Stomach smooth muscle (tissue), 2 donors: Measurements from ENCODE around the gene RNF215.
A peak's percentile ranks its signal among the peaks of the same experiment; 100 is the strongest.

Experiments used
- H3K27ac ChIP-seq: one replicate; pipeline ENCODE4 v1.7.0; 2013; ENCODE audit warnings: mild to moderate bottlenecking, low read length, inconsistent platforms
- H3K27me3 ChIP-seq, 2 donors: one replicate each; pipeline ENCODE4 v1.7.0; 2013; ENCODE audit warnings: low read length in 2 of 2; ENCODE audit not compliant: insufficient read depth in 2 of 2, control insufficient read depth in 1 of 2
- H3K36me3 ChIP-seq, 2 donors: one replicate each; pipeline ENCODE4 v1.7.0; 2013; ENCODE audit warnings: low read length in 2 of 2; ENCODE audit not compliant: control insufficient read depth in 2 of 2, insufficient read depth in 2 of 2
- H3K4me1 ChIP-seq: one replicate; pipeline ENCODE4 v1.7.0; 2013; ENCODE audit warnings: low read length; ENCODE audit not compliant: control insufficient read depth, insufficient read depth
- H3K4me3 ChIP-seq, 2 donors: one replicate each; pipeline ENCODE4 v1.7.0; 2013; ENCODE audit warnings: low read length in 2 of 2
- H3K9ac ChIP-seq, 2 donors: one replicate each; pipeline ENCODE4 v1.7.0; 2013; ENCODE audit warnings: low read length in 2 of 2, mild to moderate bottlenecking in 1 of 2
- H3K9me3 ChIP-seq, 2 donors: one replicate each; pipeline ENCODE4 v1.7.0; 2013; ENCODE audit warnings: low read length in 2 of 2; ENCODE audit not compliant: control insufficient read depth in 2 of 2
- donor health status: healthy.
- donor health status: Pancreatic carcinoma.

RNF215 gene

GRCh38 chr22:30420347-30421125, 33.3 kb upstream of the RNF215 start:
- no peaks in the 10 kb centered on the region for H3K27me3 ChIP-seq
- H3K9me3 ChIP-seq = no peaks in the 10 kb centered on the region
- H3K27ac ChIP-seq = no peak overlapping the region
- peaks cover 42% of the 10 kb centered on the region for H3K4me1 ChIP-seq
- peaks cover 30 to 34% of the 10 kb centered on the region in 2 donors for H3K36me3 ChIP-seq
- peak overlapping the region in 1 of 2 donors; percentile 51 for H3K9ac ChIP-seq
- no peak overlapping the region for H3K4me3 ChIP-seq

DNA sequence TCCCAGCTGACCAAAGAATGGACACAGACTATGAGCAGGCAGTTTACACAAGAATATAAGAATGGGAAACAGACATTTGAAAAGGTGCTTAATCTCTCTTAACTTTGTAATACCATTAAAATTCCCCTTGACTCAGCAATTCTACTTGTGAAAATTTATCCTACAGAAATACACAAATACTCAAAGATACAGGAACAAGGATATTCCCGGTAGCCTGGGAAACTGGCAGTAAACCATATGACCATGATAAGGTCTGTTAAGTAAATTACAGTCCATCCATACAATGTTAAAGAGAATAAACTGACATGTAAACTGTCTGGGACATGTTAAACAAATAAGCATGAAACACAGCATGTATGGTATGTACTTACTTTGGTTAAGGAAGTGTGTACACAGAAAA, 29.6 kb upstream of the RNF215 start:
- H3K27me3 ChIP-seq = no peaks in the 10 kb centered on the region
- no peaks in the 10 kb centered on the region for H3K9me3 ChIP-seq
- H3K4me3 ChIP-seq = no peak overlapping the region
- no peak overlapping the region for H3K27ac ChIP-seq
- peaks cover 9% of the 10 kb centered on the region for H3K4me1 ChIP-seq
- H3K36me3 ChIP-seq = peaks cover 33 to 44% of the 10 kb centered on the region in 2 donors
- H3K9ac ChIP-seq = no peak overlapping the region

- Histone ChIP-seq H3K36me3 (peaks cover 33 to 44% of the 10 kb centered on the region in 2 donors), H3K27ac (no peak overlapping the region)
Observed at GRCh38 chr22:30416403-30416802, 29.2 kb upstream of the RNF215 start.

GRCh38 chr22:30414525-30415047, 27.4 kb upstream of the RNF215 start:
- Histone ChIP-seq H3K4me3 (no peak overlapping the region), H3K9ac (no peak overlapping the region), H3K36me3 (peaks cover 33 to 44% of the 10 kb centered on the region in 2 donors), H3K27ac (no peak overlapping the region), H3K4me1 (no peaks in the 10 kb centered on the region), H3K9me3 (no peaks in the 10 kb centered on the region), H3K27me3 (no peaks in the 10 kb centered on the region)

More at GRCh38 chr22:30416403-30416802, 29.2 kb upstream of the RNF215 start:
- H3K4me1 ChIP-seq = peaks cover 8% of the 10 kb centered on the region
- H3K9me3 ChIP-seq = no peaks in the 10 kb centered on the region
- H3K9ac ChIP-seq = peak overlapping the region in 1 of 2 donors; percentile 42
- no peak overlapping the region for H3K4me3 ChIP-seq
- no peaks in the 10 kb centered on the region for H3K27me3 ChIP-seq

DNA sequence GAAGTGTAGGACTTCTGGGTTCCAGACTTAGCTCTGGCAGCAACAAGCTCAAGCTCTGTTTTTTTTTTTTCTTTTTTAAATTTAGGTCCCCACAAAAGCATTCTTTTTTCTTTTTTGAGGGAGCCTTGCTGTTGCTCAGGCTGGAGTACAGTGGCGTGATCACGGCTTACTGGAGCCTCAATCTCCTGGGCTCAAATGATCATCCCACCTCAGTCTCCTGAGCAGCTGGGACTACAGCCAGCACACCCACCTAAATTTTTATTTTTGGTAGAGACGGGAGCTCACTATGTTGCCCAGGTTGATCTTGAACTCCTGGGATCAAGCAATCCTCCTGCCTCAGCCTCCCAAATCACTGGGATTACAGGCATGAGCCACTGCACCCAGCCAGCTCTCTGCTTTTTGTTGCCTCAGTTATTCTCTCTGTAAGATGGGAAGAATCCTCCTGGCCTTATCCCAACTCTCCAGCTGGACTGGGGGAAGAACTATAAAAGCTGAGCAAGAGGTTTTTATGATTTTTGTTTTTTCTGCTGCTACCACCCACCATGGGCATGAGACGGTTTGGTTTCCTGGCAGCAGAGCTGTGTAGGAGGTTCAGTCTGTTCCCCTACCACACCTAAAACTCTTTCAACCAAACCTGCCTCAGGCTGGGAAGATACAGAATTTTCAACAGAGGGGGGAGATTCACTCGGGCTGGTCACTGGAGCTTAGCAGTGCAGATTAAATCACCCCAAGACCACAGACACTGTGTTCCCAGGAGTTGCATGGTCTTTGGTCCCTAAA, 26.7 kb upstream of the RNF215 start:
- Histone ChIP-seq H3K36me3 (peaks cover 31 to 42% of the 10 kb centered on the region in 2 donors), H3K9ac (no peak overlapping the region), H3K4me1 (no peaks in the 10 kb centered on the region), H3K9me3 (no peaks in the 10 kb centered on the region), H3K4me3 (no peak overlapping the region), H3K27me3 (no peaks in the 10 kb centered on the region), H3K27ac (no peak overlapping the region)

GRCh38 chr22:30413001-30413400, 25.8 kb upstream of the RNF215 start:
- Histone ChIP-seq H3K4me1 (no peaks in the 10 kb centered on the region), H3K36me3 (peaks cover 26 to 38% of the 10 kb centered on the region in 2 donors), H3K9me3 (no peaks in the 10 kb centered on the region), H3K27ac (no peak overlapping the region), H3K4me3 (no peak overlapping the region), H3K27me3 (no peaks in the 10 kb centered on the region), H3K9ac (no peak overlapping the region)

DNA sequence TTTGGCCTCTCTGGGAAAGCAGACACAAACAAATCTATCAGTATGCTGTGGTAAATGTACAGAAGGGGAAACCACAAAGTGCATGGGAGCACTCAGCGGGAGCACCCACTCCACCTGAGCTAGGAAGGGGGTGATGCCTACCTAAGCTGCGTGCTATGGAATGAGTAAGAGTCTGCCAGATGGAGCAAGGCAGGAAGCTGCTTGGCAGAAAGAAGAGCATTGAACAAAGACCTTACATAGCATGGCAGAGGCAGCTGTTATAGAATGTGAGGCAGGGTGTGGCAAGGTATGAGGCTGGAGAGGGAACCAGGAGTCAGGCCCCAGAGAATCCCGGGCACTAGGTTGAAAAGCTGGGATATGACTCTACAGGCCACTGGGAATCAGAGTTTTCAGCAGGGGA, 24.6 kb upstream of the RNF215 start:
- no peaks in the 10 kb centered on the region for H3K27me3 ChIP-seq
- H3K4me3 ChIP-seq = no peak overlapping the region
- no peaks in the 10 kb centered on the region for H3K9me3 ChIP-seq
- no peak overlapping the region for H3K9ac ChIP-seq
- H3K4me1 ChIP-seq = no peaks in the 10 kb centered on the region
- H3K36me3 ChIP-seq = peaks cover 23 to 33% of the 10 kb centered on the region in 2 donors
- no peak overlapping the region for H3K27ac ChIP-seq

- H3K27ac ChIP-seq = no peak overlapping the region
- no peaks in the 10 kb centered on the region for H3K27me3 ChIP-seq
- H3K9ac ChIP-seq = no peak overlapping the region
- no peaks in the 10 kb centered on the region for H3K4me1 ChIP-seq
- no peaks in the 10 kb centered on the region for H3K9me3 ChIP-seq
- peaks cover 10 to 17% of the 10 kb centered on the region in 2 donors for H3K36me3 ChIP-seq
- H3K4me3 ChIP-seq = no peak overlapping the region
Observed at GRCh38 chr22:30408388-30409102, 21.3 kb upstream of the RNF215 start.

GRCh38 chr22:30406400-30406799, 19.2 kb upstream of the RNF215 start:
- Histone ChIP-seq H3K27ac (no peak overlapping the region), H3K4me3 (no peak overlapping the region), H3K9me3 (no peaks in the 10 kb centered on the region), H3K4me1 (peaks cover 3% of the 10 kb centered on the region), H3K9ac (no peak overlapping the region), H3K27me3 (no peaks in the 10 kb centered on the region), H3K36me3 (peaks cover 10 to 14% of the 10 kb centered on the region in 2 donors)

DNA sequence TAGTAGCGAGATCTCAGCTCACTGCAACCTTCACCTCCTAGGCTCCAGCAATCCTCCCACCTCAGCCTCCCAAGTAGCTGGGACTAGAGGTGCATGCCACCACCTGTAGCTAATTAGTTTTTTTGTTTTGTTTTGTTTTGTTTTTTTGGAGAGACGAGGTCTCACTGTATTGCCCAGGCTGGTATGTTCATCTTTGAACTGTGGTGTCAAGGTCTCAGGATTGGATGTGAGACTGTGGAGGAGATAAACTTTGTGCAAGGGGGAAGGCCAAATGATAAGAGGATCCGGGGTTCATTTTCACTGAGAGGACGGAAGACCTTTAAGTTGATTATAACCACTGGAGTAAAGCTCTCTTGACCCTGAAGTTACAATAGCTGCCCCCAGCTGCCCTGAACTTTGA, 18.5 kb upstream of the RNF215 start:
- Histone ChIP-seq H3K9me3 (no peaks in the 10 kb centered on the region), H3K9ac (no peak overlapping the region), H3K4me3 (no peak overlapping the region), H3K27ac (no peak overlapping the region), H3K4me1 (peaks cover 3% of the 10 kb centered on the region), H3K36me3 (peaks cover 10 to 14% of the 10 kb centered on the region in 2 donors), H3K27me3 (no peaks in the 10 kb centered on the region)
